Mammary epithelial cell (primary cell): Measurements from ENCODE around the gene PPP1R9A.

Experiments used
- CTCF ChIP-seq, 2 donors: IDR thresholded peaks in 1 of 2; conservative IDR thresholded peaks in 1 of 2; 2 replicates each; pipeline ENCODE4 v1.5.1; 2011 to 2012; ENCODE audit warnings: inconsistent platforms in 2 of 2, low read length in 2 of 2, mild to moderate bottlenecking in 2 of 2, control low read depth in 1 of 2, low read depth in 1 of 2; ENCODE audit not compliant: insufficient read depth in 1 of 2; ENCODE audit errors: extremely low read depth in 1 of 2
- EZH2 ChIP-seq: IDR thresholded peaks from 2 replicates; pipeline ENCODE4 v1.6.1; 2012; ENCODE audit warnings: low read length, inconsistent platforms, borderline replicate concordance

- TF ChIP-seq CTCF (conservative IDR thresholded peaks at IDR 0.05 in 1 of 2, IDR thresholded peaks at IDR 0.05 in 1 of 2; ENCODE audit: extremely low read depth in 1 of 2, insufficient read depth in 1 of 2, low read depth in 1 of 2, low read length in 2 of 2), result no peak
- no peak for TF ChIP-seq EZH2
Measured at GRCh38 chr7:94907811-94908322, 473 bp downstream of the PPP1R9A start.
